OCI-LY7 (cell line): ENCODE measurements around the gene IQCB1. TPM values are rescaled to one million over a fixed set of nuclear protein-coding genes. Genes with fewer than 3 reads are reported as not detected.
A peak's percentile ranks its signal among the peaks of the same experiment; 100 is the strongest.

Experiments used
- BruUV-seq: library from RNA; stranded (reverse); fragments of 400-500 nt; replicated peaks from 2 replicates; lab custom pipeline; 2021; lab: Mats Ljungman, UMichigan
- CTCF ChIA-PET: fragments of 300-600 bp; sonication (Branson Sonifier 250); formaldehyde crosslinking; loops from one replicate; lab custom pipeline; 2022; ENCODE audit warnings: antibody characterized with exemption; ENCODE audit not compliant: unreplicated experiment; lab: Charles Lee
- POLR2A ChIA-PET: fragments of 300-600 bp; sonication (Branson Sonifier 250); formaldehyde crosslinking; loops from one replicate; lab custom pipeline; 2022; ENCODE audit warnings: antibody characterized with exemption; lab: Charles Lee
- DNase-seq: peaks from one replicate; pipeline ENCODE4 v3.0.0-alpha.2; 2015; ENCODE audit warnings: low spot score
- H2AFZ ChIP-seq: fragments of 200-600 bp; sonication (generic), shearing (Covaris generic); 2 replicates; pipeline ENCODE4 v1.6.1; 2014; ENCODE audit warnings: mild to moderate bottlenecking, antibody characterized with exemption, low read length, moderate library complexity
- H3K27ac ChIP-seq: fragments of 200-600 bp; sonication (generic); 2 replicates; pipeline ENCODE4 v1.5.1; 2014; ENCODE audit warnings: mixed run types, low read depth, mild to moderate bottlenecking, moderate library complexity, low read length, inconsistent platforms; ENCODE audit not compliant: poor library complexity, severe bottlenecking
- H3K36me3 ChIP-seq: fragments of 200-600 bp; sonication (generic); 2 replicates; pipeline ENCODE4 v1.6.1; 2014; ENCODE audit warnings: mild to moderate bottlenecking, antibody characterized with exemption, low read length, moderate library complexity, mixed read lengths; ENCODE audit not compliant: insufficient read depth
- H3K4me1 ChIP-seq: fragments of 200-600 bp; sonication (generic); 2 replicates; pipeline ENCODE4 v1.5.1; 2014; ENCODE audit warnings: mild to moderate bottlenecking, low read length; ENCODE audit not compliant: insufficient read depth, poor library complexity, severe bottlenecking
- H3K4me2 ChIP-seq: fragments of 200-600 bp; sonication (generic); 2 replicates; pipeline ENCODE4 v1.6.1; 2014; ENCODE audit warnings: mild to moderate bottlenecking, low read length
- H3K4me3 ChIP-seq: fragments of 200-600 bp; sonication (generic); 2 replicates; pipeline ENCODE4 v1.5.1; 2014; ENCODE audit warnings: mild to moderate bottlenecking, low read depth, low read length; ENCODE audit not compliant: poor library complexity, severe bottlenecking
- H3K79me2 ChIP-seq: fragments of 200-600 bp; sonication (generic); 2 replicates; pipeline ENCODE4 v1.6.1; 2016; ENCODE audit warnings: low read depth, mild to moderate bottlenecking, low read length, moderate library complexity, mixed read lengths; ENCODE audit not compliant: insufficient read depth
- H3K9me2 ChIP-seq: fragments of 200-600 bp; sonication (generic); 2 replicates; pipeline ENCODE4 v1.6.1; 2016; ENCODE audit warnings: mild to moderate bottlenecking, low read length, mixed read lengths; ENCODE audit not compliant: insufficient read depth
- H3K9me3 ChIP-seq: fragments of 200-600 bp; sonication (generic); 2 replicates; pipeline ENCODE4 v1.6.1; 2014; ENCODE audit warnings: mild to moderate bottlenecking, mixed run types, low read length, mixed read lengths
- H4K20me1 ChIP-seq: fragments of 200-600 bp; sonication (generic); 2 replicates; pipeline ENCODE4 v1.6.1; 2014; ENCODE audit warnings: mild to moderate bottlenecking, antibody characterized with exemption, low read length, moderate library complexity, mixed read lengths; ENCODE audit not compliant: insufficient read depth
- CTCF ChIP-seq: fragments of 200-600 bp; sonication (generic); conservative IDR thresholded peaks from 2 replicates; pipeline ENCODE4 v1.5.1; 2014; ENCODE audit warnings: mild to moderate bottlenecking, antibody characterized with exemption, low read length, moderate library complexity, mixed read lengths
- EZH2phosphoT487 ChIP-seq: fragments of 200-600 bp; sonication (generic); IDR thresholded peaks from 2 replicates; pipeline ENCODE4 v1.6.1; 2018; ENCODE audit warnings: low read depth, borderline replicate concordance, mild to moderate bottlenecking, mixed run types, antibody characterized with exemption, low read length, moderate library complexity, mixed read lengths
- intact Hi-C: fragments of 100-400 bp; cut with micrococcal nuclease; formaldehyde crosslinking; loops from one replicate; pipeline ENCODE4 v1.10.0; 2022; ENCODE audit not compliant: unreplicated experiment
- total RNA-seq, 2 experiments: library from RNA; depleted of rRNA in 1 of 2; stranded (reverse); fragments of >200 nt in 1 of 2; shearing (Covaris generic) in 1 of 2; gene quantifications; 2 replicates each; pipeline ENCODE4 v1.2.3, GENCODE V29; 2014 to 2022

IQCB1 gene
- total RNA-seq, 2 experiments from 2014 or later = 77.5 to 100 TPM

- Histone ChIP-seq H3K27ac (no peak overlapping the region), H3K9me3 (no peaks in the 10 kb centered on the region), H3K79me2 (no peaks in the 10 kb centered on the region), H3K36me3 (no peaks in the 10 kb centered on the region), H3K4me2 (no peak overlapping the region), H3K9me2 (no peaks in the 10 kb centered on the region), H3K4me3 (no peak overlapping the region), H2AFZ (0 out of 2 replicates have a peak overlapping the region, but pooled peaks have one; percentile 0), H3K4me1 (peaks cover 16% of the 10 kb centered on the region), H4K20me1 (no peaks in the 10 kb centered on the region)
- ChIA-PET CTCF (no interaction called here), POLR2A (interaction anchor here (0.5 kb wide), 1 partner anchor 111 kb away, joined by 3 read pairs; no protein-coding TSS in a partner anchor)
- no peak for DNase-seq
- no TSS peak for BruUV-seq
- no peak for TF ChIP-seq EZH2phosphoT487
- TF ChIP-seq CTCF = no peak
- intact Hi-C loops = no loop called here
Observed at GRCh38 chr3:121758727-121759450, 76.0 kb downstream of the IQCB1 start.

- H3K4me2 ChIP-seq = 0 out of 2 replicates have a peak overlapping the region, but pooled peaks have one; percentile 19
- no peak overlapping the region for H3K27ac ChIP-seq
- BruUV-seq = no TSS peak
- H3K9me2 ChIP-seq = no peaks in the 10 kb centered on the region
- TF ChIP-seq EZH2phosphoT487 = no peak
- TF ChIP-seq CTCF = no peak
- H3K36me3 ChIP-seq = no peaks in the 10 kb centered on the region
- H3K4me1 ChIP-seq = peaks cover 16% of the 10 kb centered on the region
- no peaks in the 10 kb centered on the region for H3K9me3 ChIP-seq
- no peak for DNase-seq
- H3K4me3 ChIP-seq = no peak overlapping the region
- no peaks in the 10 kb centered on the region for H4K20me1 ChIP-seq
- ChIA-PET POLR2A (interaction anchor here (0.5 to 1.8 kb wide), 4 partner anchors 14 to 307 kb away, joined by 3 to 6 read pairs (median 4); no protein-coding TSS in a partner anchor), CTCF (no interaction called here)
- no peaks in the 10 kb centered on the region for H3K79me2 ChIP-seq
- intact Hi-C loops = no loop called here
- no peak overlapping the region for H2AFZ ChIP-seq
Observed at GRCh38 chr3:121757812-121758545, 76.9 kb downstream of the IQCB1 start.
